GM21526 (cell line): ENCODE results near the gene TUBA4A.

Experiments
- ATAC-seq: cut with Tn5 transposase; IDR thresholded peaks from one replicate; pipeline ENCODE4 v1.9.1; 2021; ENCODE audit warnings: moderate library complexity; ENCODE audit not compliant: unreplicated experiment, low FRiP score

The TUBA4A gene

DNA sequence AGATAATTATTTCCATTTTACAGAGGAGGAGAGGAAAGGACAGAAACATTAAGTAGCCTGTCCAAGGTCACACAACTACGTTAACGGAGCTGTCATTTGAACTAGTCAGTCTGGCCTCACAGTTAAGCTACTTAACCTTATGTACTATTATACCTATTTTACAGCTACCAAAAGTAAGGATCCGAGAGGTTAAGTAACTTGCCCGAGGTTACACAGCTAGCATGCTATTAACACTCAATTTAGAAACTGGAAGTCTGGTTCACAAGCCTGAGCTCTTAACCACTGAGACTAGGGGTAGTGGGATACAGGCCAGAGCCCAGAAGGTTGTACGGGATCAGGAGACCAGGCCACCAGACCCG is 8.9 kb downstream of the TUBA4A start:
- ATAC-seq: no peak

DNA sequence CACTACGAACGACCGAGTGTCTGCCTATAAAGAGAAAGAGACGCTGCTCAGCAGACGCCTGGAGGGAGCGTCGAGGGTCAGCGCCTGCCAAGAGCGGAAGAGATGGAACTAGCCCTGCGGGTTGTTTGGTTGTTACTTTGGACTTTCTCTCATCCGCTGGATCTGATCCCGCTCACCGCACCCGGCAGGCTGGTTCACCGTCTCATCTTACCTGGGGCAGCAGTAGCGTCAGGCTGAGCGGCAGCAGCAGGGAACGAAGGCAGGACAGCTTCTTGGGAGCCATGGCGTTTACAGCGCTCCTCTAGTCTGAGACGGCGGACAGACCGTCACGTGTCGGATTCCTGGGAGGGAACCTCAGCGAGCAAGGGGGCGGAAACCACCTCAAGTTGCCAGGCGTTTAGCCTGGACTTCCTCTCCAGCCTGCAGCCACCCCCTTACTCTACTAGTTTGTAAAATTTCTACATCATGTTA is 10.4 kb downstream of the TUBA4A start:
- ATAC-seq: no peak

- no peak for ATAC-seq
Measured at GRCh38 chr2:219234331-219234730, 19.4 kb downstream of the TUBA4A start.

DNA sequence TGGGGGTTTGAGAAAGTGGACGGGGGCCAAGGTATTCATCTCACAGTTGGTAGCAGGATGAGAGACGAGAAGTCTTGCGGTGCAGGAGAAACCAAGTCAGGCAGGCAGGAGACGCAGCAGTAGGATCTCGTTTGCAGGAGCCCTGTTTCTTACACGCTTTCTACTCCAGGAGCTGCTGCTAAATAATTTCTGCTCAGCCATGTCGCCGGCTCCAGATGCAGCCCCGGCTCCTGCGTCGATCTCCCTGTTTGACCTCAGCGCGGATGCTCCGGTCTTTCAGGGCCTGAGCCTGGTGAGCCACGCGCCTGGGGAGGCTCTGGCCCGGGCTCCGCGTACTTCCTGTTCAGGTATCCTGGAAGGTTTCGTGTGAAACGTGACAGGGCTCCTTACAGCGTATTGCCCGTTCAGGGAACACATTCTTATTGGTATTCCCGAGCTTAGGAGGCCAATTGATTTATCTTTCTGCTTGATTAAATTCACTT is 23.6 kb downstream of the TUBA4A start:
- no peak for ATAC-seq

- peak; percentile 92 for ATAC-seq
Measured at GRCh38 chr2:219229305-219230058, 24.2 kb downstream of the TUBA4A start, which contains the start of the genes ANKZF1 and ATG9A. Gene ANKZF1 (plus strand): TSS chr2:219229806. CDS start chr2:219230258, 452 bp downstream. Gene ATG9A (minus strand): TSS chr2:219229636. CDS start chr2:219228024, 1,612 bp downstream.

GRCh38 chr2:219228911-219229304 is 24.8 kb downstream of the TUBA4A start:
- peak; percentile 9 for ATAC-seq

DNA sequence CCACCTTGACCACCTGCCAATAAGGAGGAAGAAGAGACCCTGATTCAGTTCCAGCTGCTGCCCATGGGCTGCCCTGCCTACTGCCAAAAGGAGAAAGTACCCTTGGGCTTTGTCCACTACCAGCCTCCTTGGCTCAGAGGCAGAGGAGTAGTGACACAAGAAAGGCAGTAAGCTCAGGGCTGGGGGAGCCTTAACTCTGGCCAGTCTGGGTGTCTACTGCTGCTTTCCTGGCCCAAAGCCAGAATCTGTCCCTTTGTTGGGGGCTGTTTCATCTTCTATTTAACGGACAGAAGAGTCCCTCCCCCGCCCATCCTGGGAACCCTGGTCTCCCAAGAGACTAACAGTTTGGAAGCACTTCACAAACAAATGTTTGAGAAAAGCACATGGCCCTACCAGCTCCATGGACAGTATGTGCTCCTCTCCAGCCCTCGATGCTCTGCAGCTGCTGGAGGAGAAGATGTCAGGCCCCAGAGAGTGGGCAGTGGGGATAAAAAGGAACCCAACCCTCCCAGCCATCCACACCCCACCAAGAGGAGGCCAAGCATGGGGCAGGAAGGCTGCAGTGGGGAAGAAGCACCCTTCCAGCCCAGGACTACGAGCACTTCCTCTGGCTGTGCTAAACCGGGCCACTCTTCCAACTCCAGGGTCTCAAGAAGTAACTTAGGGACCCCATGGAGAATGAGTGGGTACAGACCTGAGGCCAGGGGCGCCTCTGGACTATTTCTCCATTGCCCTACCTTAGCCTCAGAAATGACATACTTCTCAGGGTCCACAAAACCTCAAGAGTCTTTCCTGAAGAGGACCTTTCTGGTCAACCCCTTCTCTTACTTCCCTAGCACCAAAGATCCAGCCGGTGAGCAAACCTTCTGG is 25.4 kb downstream of the TUBA4A start:
- no peak for ATAC-seq

- ATAC-seq: no peak
Measured at GRCh38 chr2:219225350-219225749, 28.4 kb downstream of the TUBA4A start.

DNA sequence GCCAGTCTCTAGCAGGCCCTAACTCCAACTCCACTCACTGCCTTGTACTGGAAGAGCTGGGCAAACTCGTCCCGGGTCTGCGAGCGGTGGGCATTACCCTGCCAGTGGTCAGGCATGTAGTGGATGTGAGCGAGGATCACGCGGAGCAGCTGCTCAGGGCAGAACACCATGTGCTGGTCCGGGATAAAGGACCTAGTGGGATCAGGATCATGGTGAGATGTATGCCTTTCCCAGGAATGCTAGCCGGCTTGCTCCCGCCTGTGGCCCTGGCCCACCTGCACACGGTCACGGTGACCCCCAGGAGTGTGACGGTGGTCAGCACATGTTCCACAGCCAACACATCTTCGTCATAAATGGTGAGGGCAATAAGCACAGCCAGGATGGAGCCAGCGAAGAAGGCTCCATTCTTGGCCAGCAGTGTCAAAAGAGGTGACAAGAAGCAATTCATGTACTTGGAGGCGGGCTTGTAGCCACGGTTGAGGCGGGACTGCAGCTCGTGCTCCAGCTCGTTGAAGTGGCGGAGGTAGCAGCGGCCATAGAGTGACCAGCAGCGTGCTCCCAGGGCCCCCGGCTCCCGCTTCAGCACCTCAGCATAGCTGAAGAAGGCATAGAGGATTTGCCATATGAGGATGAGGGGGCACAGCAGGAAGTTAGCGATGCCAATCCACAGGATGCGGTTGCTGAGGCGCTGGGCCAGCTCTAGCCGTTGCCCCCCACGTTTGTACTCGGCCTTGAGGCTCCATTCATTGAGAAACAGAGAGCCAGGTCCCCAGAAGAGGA is 29.7 kb downstream of the TUBA4A start:
- no peak for ATAC-seq

DNA sequence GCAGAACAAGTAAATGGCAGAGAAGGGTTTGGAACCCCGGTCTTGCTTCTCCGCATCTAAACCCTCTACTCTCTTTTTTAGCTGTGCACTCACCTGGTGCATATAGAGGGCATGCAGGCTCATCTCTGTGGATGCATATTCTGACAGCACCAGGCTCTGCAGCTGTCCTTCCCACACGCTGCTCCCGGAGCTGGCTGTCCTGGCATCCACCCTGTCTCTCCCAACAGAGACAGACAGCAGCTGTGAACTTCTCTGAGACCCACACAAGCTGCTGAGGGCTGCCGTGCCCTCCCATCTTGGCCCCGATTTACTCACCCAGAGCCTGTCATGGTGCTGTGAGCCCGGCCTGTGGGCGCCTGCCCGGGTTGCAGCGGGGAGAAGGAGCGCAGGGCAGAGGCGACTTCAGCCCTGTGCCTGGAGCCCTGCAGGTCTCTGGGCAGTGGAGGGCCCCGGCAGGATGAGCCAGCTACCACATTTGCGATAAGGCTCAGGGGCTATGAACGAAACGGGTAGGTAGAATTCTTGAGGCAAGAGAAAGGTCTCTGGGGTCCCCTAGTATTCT is 31.7 kb downstream of the TUBA4A start:
- no peak for ATAC-seq

- ATAC-seq: no peak
Measured at GRCh38 chr2:219220652-219221402, 32.9 kb downstream of the TUBA4A start.

DNA sequence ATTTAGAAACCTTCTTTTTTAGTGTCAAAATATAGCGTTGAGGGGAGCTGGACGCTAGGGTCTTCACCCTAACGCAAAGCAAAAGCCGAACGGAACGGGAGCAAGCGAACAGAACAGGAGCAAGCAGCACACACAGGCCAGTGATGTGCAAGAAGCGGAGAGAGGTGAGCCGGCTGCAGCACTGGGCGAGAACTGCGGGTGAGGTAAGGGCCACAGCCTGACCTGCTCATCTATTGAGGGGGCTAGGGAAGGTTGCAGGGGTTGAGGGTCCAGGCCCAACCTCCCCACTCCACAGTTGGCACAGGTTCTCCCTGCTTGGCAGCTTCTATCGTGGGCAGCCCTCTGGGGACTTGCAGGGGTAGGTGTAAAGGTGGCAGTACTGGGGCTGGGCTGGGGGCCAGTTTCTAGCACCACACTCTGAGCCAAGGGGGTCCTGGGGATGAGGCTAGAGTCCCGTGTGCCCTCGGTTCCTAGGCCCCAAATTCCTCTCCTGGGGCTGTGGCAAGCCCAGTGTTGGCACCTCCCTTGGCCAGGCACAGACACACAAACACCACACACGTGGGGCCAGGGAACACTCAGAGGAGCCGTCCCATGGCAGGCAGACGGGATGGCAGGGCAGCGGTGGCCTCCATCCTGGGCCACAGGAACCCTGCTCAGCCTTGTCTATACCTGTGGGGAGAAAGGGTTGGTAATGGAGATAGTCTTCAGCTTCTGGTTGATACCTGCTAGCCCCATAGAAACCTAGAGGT is 33.8 kb downstream of the TUBA4A start:
- no peak for ATAC-seq

- peak; percentile 58 for ATAC-seq
Measured at GRCh38 chr2:219218732-219219701, 34.7 kb downstream of the TUBA4A start, which contains the start of gene ABCB6. Gene ABCB6 (minus strand): TSS chr2:219218958. CDS start chr2:219218673, 285 bp downstream.

- peak; percentile 6 for ATAC-seq
Measured at GRCh38 chr2:219218217-219218731, 35.4 kb downstream of the TUBA4A start.

DNA sequence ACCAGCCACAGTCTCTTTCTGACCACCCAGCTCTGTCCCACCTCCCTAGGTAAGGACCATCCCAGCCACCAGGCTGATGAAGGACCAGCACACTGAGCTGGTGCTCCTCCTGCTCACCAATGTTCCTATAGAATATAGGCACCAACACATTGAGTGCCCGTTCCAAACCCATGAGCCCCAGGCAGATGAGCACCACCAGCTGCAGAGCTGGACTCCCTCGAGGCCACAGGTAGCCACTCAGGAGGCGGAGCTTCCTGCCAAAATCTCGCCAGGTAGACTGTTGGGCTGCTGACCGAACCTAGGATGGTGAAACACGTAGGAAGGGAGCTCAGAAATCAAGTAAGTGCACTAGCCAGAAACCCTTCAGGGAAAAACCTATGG is 37.2 kb downstream of the TUBA4A start:
- no peak for ATAC-seq

DNA sequence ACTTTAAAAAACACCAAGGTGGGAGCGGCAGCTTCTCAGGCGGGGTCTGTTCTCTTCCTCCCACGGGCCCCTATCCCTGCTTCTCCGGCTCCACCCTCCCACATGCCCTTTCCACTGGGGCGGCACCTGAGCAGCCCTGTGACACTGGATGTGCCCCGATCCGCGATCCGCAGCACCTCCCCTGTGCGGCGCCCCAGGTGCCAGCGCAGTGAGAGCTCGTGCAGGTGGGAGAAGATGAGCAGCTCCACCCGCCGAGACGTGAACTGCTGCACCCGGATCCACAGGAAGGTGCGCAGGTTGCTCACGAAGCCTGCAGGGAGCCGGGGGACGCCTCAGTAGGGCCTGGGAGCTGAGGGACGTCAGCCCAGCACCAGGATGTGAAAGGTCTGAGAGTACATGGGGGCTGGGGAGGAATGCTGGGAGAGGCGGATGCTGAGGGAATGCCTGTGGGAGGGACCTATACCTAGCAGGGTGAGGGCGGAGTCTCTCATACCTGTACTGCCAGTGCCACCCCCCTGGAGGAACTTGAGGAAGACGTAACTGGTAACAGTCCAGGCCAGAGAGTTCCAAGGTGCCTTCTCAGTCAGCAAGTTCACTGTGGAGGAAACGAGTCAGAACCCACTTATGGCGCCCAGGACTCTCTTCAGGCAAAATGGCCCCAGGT is 37.7 kb downstream of the TUBA4A start:
- no peak for ATAC-seq

DNA sequence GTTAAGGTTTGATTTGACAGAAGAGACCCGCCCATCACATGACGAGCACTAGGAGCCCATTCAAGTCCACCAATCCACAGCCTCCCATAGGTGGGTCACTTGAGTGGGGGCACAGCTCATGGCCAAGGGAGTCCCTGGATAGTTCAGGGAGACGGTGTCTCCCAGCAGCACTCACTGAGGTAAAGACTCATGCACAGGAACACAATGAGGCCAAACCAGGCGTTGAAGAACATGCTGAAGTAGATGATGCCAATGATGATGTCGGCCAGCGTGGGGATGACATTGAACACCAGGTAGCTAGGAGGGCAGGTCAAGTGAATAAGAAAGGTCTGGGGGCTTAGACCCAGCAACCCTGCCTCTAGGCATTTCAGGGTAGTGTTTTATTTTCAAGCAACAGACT is 38.9 kb downstream of the TUBA4A start:
- no peak for ATAC-seq
